Activated CD8-positive, alpha-beta T cell treated with anti-CD3 and anti-CD28 coated beads for 36 hours (primary cell): ENCODE results near the gene RALB. TPM values are rescaled to one million over a fixed set of nuclear protein-coding genes. Genes with fewer than 3 reads are reported as not detected.

Experiments used
- ATAC-seq: fragments of 200-7000 bp; cut with Tn5 transposase; one replicate; pipeline ENCODE4 v1.10.0; 2021; ENCODE audit warnings: mild to moderate bottlenecking, moderate library complexity
- CTCF ChIA-PET: fragments of 350-600 bp; sonication (Branson Sonifier 250); formaldehyde crosslinking; loops from one replicate; lab custom pipeline; 2021; ENCODE audit warnings: antibody characterized with exemption; lab: Charles Lee
- POLR2A ChIA-PET: fragments of 350-600 bp; sonication (Branson Sonifier 250); formaldehyde crosslinking; loops from one replicate; lab custom pipeline; 2021; ENCODE audit warnings: antibody characterized with exemption; lab: Charles Lee
- DNase-seq: peaks from one replicate; pipeline ENCODE4 v3.0.0-alpha.2; 2020
- H3K27ac Mint-ChIP-seq: one replicate; pipeline ENCODE4 v1.8.0; 2021; ENCODE audit warnings: mild to moderate bottlenecking, mixed read lengths
- H3K27me3 Mint-ChIP-seq: one replicate; pipeline ENCODE4 v1.8.0; 2021; ENCODE audit warnings: mixed read lengths
- H3K36me3 Mint-ChIP-seq: one replicate; pipeline ENCODE4 v1.8.0; 2021; ENCODE audit warnings: low read depth, mixed read lengths
- H3K4me1 Mint-ChIP-seq: one replicate; pipeline ENCODE4 v1.8.0; 2021; ENCODE audit warnings: low read depth, mixed read lengths
- H3K4me3 Mint-ChIP-seq: one replicate; pipeline ENCODE4 v1.8.0; 2021; ENCODE audit warnings: mild to moderate bottlenecking, moderate library complexity, mixed read lengths
- H3K9me3 Mint-ChIP-seq: one replicate; pipeline ENCODE4 v1.8.0; 2021; ENCODE audit warnings: mixed read lengths
- CTCF ChIP-seq: fragments of 200-600 bp; IDR thresholded peaks from one replicate; pipeline ENCODE4 v1.8.0; 2022; ENCODE audit warnings: antibody characterized with exemption, mild to moderate bottlenecking
- intact Hi-C: fragments of 100-400 bp; cut with micrococcal nuclease; formaldehyde crosslinking; loops from one replicate; pipeline ENCODE4 v1.10.0; 2022
- total RNA-seq, 2 experiments: library from RNA; stranded (reverse); gene quantifications; one replicate each; pipeline ENCODE4 v1.2.3, GENCODE V29; 2021

Gene RALB
- total RNA-seq = 10 to 100 TPM; 16.7 to 17.6 TPM

- peaks cover 2% of the 10 kb centered on the region for H3K9me3 Mint-ChIP-seq
- H3K27me3 Mint-ChIP-seq = peaks cover 2% of the 10 kb centered on the region
- H3K27ac Mint-ChIP-seq = peak within 1 kb of the TSS; percentile 87
- peaks cover 35% of the 10 kb centered on the region for H3K4me1 Mint-ChIP-seq
- ATAC-seq (peak; percentile 97), DNase-seq (peak; percentile 99)
- peak within 1 kb of the TSS; percentile 95 for H3K4me3 Mint-ChIP-seq
- intact Hi-C loops = no loop called here
- POLR2A ChIA-PET = interaction anchor here (1.0 to 2.2 kb wide), 3 partner anchors 10 to 27 kb away, joined by 3 to 13 read pairs (median 3); no protein-coding TSS in a partner anchor
- CTCF ChIA-PET = interaction anchor here (0.7 to 3.1 kb wide), 5 partner anchors 10 to 77 kb away, joined by 3 to 15 read pairs (median 4); no protein-coding TSS in a partner anchor
- H3K36me3 Mint-ChIP-seq = peaks cover 2% of the 10 kb centered on the region
- TF ChIP-seq CTCF = no peak
Measured at GRCh38 chr2:120252225-120253020, at the start of gene RALB. Gene RALB, plus strand, starts transcription at chr2:120252852. Its CDS starts 25,813 bp downstream, at chr2:120278665.

- ChIA-PET CTCF (interaction anchor here (0.5 to 2.0 kb wide), 4 partner anchors 8 to 110 kb away, joined by 3 to 14 read pairs (median 5); no protein-coding TSS in a partner anchor), POLR2A (no interaction called here)
- no peak for TF ChIP-seq CTCF
- H3K27ac Mint-ChIP-seq = no peak overlapping the region
- H3K36me3 Mint-ChIP-seq = no peaks in the 10 kb centered on the region
- no peak overlapping the region for H3K4me3 Mint-ChIP-seq
- intact Hi-C loops = no loop called here
- H3K27me3 Mint-ChIP-seq = no peaks in the 10 kb centered on the region
- DNase-seq (no peak), ATAC-seq (no peak)
- H3K4me1 Mint-ChIP-seq = peaks cover 2% of the 10 kb centered on the region
- peaks cover 2% of the 10 kb centered on the region for H3K9me3 Mint-ChIP-seq
Measured at GRCh38 chr2:120203251-120204021, 49.2 kb upstream of the RALB start.

GRCh38 chr2:120204022-120204405, 48.6 kb upstream of the RALB start:
- no peak for ATAC-seq
- POLR2A ChIA-PET = no interaction called here
- H3K9me3 Mint-ChIP-seq = no peaks in the 10 kb centered on the region
- H3K4me3 Mint-ChIP-seq = no peak overlapping the region
- no peaks in the 10 kb centered on the region for H3K27me3 Mint-ChIP-seq
- TF ChIP-seq CTCF = no peak
- CTCF ChIA-PET = interaction anchor here (0.5 to 1.9 kb wide), 2 partner anchors 57 to 110 kb away, joined by 3 to 14 read pairs; no protein-coding TSS in a partner anchor
- H3K4me1 Mint-ChIP-seq = peaks cover 2% of the 10 kb centered on the region
- no peak overlapping the region for H3K27ac Mint-ChIP-seq
- no peak for DNase-seq
- H3K36me3 Mint-ChIP-seq = no peaks in the 10 kb centered on the region
- intact Hi-C loops = no loop called here

- TF ChIP-seq CTCF = no peak
- ATAC-seq (no peak), DNase-seq (no peak)
- H3K4me3 Mint-ChIP-seq = no peak overlapping the region
- H3K27ac Mint-ChIP-seq = no peak overlapping the region
- H3K27me3 Mint-ChIP-seq = no peaks in the 10 kb centered on the region
- no peaks in the 10 kb centered on the region for H3K36me3 Mint-ChIP-seq
- intact Hi-C loops = no loop called here
- ChIA-PET POLR2A (no interaction called here), CTCF (interaction anchor here (1.2 to 1.9 kb wide), 2 partner anchors 29 to 109 kb away, joined by 5 to 14 read pairs; no protein-coding TSS in a partner anchor)
- no peaks in the 10 kb centered on the region for H3K9me3 Mint-ChIP-seq
- peaks cover 5% of the 10 kb centered on the region for H3K4me1 Mint-ChIP-seq
Measured at GRCh38 chr2:120204417-120204816, 48.2 kb upstream of the RALB start.
